Measurements from ENCODE around the gene KMT5B.

GRCh38 chr11:68133761-68134160 lies 79.3 kb downstream of the KMT5B start:
- no peak for TF ChIP-seq CTCF (IDR thresholded peaks at IDR 0.05)
- no peak for TF ChIP-seq EZH2 (IDR thresholded peaks at IDR 0.05; ENCODE audit: borderline replicate concordance, insufficient read depth, low read depth, low read length, poor library complexity, severe bottlenecking)

Measured in B cell (primary cell).